Measurements from ENCODE around the gene INPP5A.
"Not testable (repeated sequence)": the region's sequence is repeated elsewhere in the genome, so short reads cannot be mapped to it uniquely, and the experiment has no call there.

INPP5A gene

GRCh38 chr10:132815168-132815857, 277.7 kb downstream of the INPP5A start:
- DNase-seq (ENCODE audit: low spot score) = no peak

- DNase-seq (ENCODE audit: low spot score) = no peak
These were observed 279.1 kb downstream of the INPP5A start for GRCh38 chr10:132816718-132817117.

GRCh38 chr10:132817701-132818211, 280.2 kb downstream of the INPP5A start:
- DNase-seq (ENCODE audit: low spot score) = no peak

- no peak for DNase-seq (ENCODE audit: low spot score)
These were observed 282.5 kb downstream of the INPP5A start for GRCh38 chr10:132820056-132820455.

GRCh38 chr10:132825783-132826523, 288.4 kb downstream of the INPP5A start:
- not testable (repeated sequence) for DNase-seq (ENCODE audit: low spot score)

GRCh38 chr10:132826524-132827422, 289.2 kb downstream of the INPP5A start:
- DNase-seq (ENCODE audit: low spot score) = no peak

GRCh38 chr10:132827423-132827789, 289.8 kb downstream of the INPP5A start:
- no peak for DNase-seq (ENCODE audit: low spot score)

GRCh38 chr10:132827861-132828539, 290.4 kb downstream of the INPP5A start:
- DNase-seq (ENCODE audit: low spot score) = no peak

- DNase-seq (ENCODE audit: low spot score) = no peak
These were observed 291.1 kb downstream of the INPP5A start for GRCh38 chr10:132828681-132829080.

GRCh38 chr10:132829403-132829802, 291.8 kb downstream of the INPP5A start:
- no peak for DNase-seq (ENCODE audit: low spot score)

- no peak for DNase-seq (ENCODE audit: low spot score)
These were observed 294.8 kb downstream of the INPP5A start for GRCh38 chr10:132832186-132832969.
